A549 (cell line): ENCODE results near the gene TTC33.

Experiments
- TF ChIP-seq, protein P1 (sequence below): fragments of 200-600 bp; sonication (generic); IDR thresholded peaks from 2 replicates; pipeline ENCODE4 v1.6.1; 2016; ENCODE audit warnings: antibody characterized with exemption, mild to moderate bottlenecking, moderate library complexity
- TF ChIP-seq, protein P2 (sequence below): fragments of >200 bp; sonication (Bioruptor Twin); formaldehyde crosslinking; IDR thresholded peaks from 3 replicates; pipeline ENCODE4 v1.5.1; 2016

DNA sequence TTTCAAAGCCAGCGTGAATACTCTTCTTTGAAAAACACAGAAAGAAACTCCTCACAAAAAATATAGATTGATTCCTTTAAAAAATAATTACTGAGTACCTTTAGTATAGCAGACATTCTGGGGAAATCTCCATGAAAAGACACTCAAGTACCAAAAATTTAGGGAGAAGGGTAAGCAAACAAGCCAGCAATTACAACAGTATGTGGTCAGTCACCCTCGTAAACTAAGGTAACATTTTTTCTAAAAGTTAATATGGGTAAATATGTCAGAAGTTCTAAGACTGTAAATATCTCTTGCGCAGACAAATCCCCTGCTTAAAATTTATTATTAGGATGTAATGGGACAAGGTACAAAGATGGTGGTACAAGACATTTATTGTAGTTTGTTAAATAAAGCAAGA lies 178.0 kb downstream of the TTC33 start:
- TF ChIP-seq, protein P1, sequence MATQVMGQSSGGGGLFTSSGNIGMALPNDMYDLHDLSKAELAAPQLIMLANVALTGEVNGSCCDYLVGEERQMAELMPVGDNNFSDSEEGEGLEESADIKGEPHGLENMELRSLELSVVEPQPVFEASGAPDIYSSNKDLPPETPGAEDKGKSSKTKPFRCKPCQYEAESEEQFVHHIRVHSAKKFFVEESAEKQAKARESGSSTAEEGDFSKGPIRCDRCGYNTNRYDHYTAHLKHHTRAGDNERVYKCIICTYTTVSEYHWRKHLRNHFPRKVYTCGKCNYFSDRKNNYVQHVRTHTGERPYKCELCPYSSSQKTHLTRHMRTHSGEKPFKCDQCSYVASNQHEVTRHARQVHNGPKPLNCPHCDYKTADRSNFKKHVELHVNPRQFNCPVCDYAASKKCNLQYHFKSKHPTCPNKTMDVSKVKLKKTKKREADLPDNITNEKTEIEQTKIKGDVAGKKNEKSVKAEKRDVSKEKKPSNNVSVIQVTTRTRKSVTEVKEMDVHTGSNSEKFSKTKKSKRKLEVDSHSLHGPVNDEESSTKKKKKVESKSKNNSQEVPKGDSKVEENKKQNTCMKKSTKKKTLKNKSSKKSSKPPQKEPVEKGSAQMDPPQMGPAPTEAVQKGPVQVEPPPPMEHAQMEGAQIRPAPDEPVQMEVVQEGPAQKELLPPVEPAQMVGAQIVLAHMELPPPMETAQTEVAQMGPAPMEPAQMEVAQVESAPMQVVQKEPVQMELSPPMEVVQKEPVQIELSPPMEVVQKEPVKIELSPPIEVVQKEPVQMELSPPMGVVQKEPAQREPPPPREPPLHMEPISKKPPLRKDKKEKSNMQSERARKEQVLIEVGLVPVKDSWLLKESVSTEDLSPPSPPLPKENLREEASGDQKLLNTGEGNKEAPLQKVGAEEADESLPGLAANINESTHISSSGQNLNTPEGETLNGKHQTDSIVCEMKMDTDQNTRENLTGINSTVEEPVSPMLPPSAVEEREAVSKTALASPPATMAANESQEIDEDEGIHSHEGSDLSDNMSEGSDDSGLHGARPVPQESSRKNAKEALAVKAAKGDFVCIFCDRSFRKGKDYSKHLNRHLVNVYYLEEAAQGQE: no peak
- TF ChIP-seq, protein P2, sequence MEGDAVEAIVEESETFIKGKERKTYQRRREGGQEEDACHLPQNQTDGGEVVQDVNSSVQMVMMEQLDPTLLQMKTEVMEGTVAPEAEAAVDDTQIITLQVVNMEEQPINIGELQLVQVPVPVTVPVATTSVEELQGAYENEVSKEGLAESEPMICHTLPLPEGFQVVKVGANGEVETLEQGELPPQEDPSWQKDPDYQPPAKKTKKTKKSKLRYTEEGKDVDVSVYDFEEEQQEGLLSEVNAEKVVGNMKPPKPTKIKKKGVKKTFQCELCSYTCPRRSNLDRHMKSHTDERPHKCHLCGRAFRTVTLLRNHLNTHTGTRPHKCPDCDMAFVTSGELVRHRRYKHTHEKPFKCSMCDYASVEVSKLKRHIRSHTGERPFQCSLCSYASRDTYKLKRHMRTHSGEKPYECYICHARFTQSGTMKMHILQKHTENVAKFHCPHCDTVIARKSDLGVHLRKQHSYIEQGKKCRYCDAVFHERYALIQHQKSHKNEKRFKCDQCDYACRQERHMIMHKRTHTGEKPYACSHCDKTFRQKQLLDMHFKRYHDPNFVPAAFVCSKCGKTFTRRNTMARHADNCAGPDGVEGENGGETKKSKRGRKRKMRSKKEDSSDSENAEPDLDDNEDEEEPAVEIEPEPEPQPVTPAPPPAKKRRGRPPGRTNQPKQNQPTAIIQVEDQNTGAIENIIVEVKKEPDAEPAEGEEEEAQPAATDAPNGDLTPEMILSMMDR: no peak
